Mesodermal cell (in vitro differentiated cells): ENCODE measurements around the gene DOC2B.

Experiments used
- H3K27ac ChIP-seq: 2 replicates; pipeline ENCODE4 v1.7.0; 2013; ENCODE audit warnings: mild to moderate bottlenecking, low read depth, low read length, moderate library complexity; ENCODE audit not compliant: severe bottlenecking
- H3K36me3 ChIP-seq: 2 replicates; pipeline ENCODE4 v1.7.1; 2013; ENCODE audit warnings: mild to moderate bottlenecking, low read length, moderate library complexity; ENCODE audit not compliant: control insufficient read depth, insufficient read depth
- H3K4me1 ChIP-seq: one replicate; pipeline ENCODE4 v1.7.1; 2013; ENCODE audit warnings: mild to moderate bottlenecking, low read length; ENCODE audit not compliant: insufficient read depth, control insufficient read depth, poor library complexity, severe bottlenecking
- H3K4me3 ChIP-seq: 2 replicates; pipeline ENCODE4 v1.7.0; 2013; ENCODE audit warnings: low read length, control low read depth, mild to moderate bottlenecking; ENCODE audit not compliant: insufficient read depth, poor library complexity, severe bottlenecking; ENCODE audit errors: extremely low read depth
- H3K9me3 ChIP-seq: 2 replicates; pipeline ENCODE4 v1.7.1; 2013; ENCODE audit warnings: mild to moderate bottlenecking, low read length, moderate library complexity; ENCODE audit not compliant: control insufficient read depth
- WGBS, 2 experiments: methylation state at CpG; one replicate each; pipeline ENCODE4 v1.1.5; 2013; ENCODE audit warnings: missing lambda C conversion rate in 2 of 2; ENCODE audit not compliant: insufficient coverage in 2 of 2; 5-methylcytosine and 5-hydroxymethylcytosine counted together

Gene DOC2B

GRCh38 chr17:149897-150584, 31.4 kb downstream of the DOC2B start:
- Histone ChIP-seq H3K27ac (no peak overlapping the region), H3K9me3 (no peaks in the 10 kb centered on the region), H3K4me3 (no peak overlapping the region), H3K4me1 (no peaks in the 10 kb centered on the region), H3K36me3 (no peaks in the 10 kb centered on the region)
- WGBS, 2 experiments: 80 to 89% methylated on average over 8 to 9 of the region's 9 CpGs

- Histone ChIP-seq H3K9me3 (no peaks in the 10 kb centered on the region), H3K4me1 (no peaks in the 10 kb centered on the region), H3K36me3 (no peaks in the 10 kb centered on the region), H3K27ac (no peak overlapping the region), H3K4me3 (no peak overlapping the region)
- WGBS, 2 experiments: 77 to 84% methylated on average over 3 to 6 of the region's 7 CpGs
Observed at GRCh38 chr17:149231-149630, 32.2 kb downstream of the DOC2B start.

GRCh38 chr17:148757-149156, 32.7 kb downstream of the DOC2B start:
- Histone ChIP-seq H3K27ac (no peak overlapping the region), H3K4me3 (no peak overlapping the region), H3K9me3 (no peaks in the 10 kb centered on the region), H3K4me1 (no peaks in the 10 kb centered on the region), H3K36me3 (no peaks in the 10 kb centered on the region)
- whole genome bisulfite sequencing, 2 experiments: 72 to 81% methylated on average over 8 to 10 of the region's 11 CpGs

GRCh38 chr17:147796-148740, 33.4 kb downstream of the DOC2B start:
- Histone ChIP-seq H3K4me3 (no peak overlapping the region), H3K9me3 (no peaks in the 10 kb centered on the region), H3K36me3 (no peaks in the 10 kb centered on the region), H3K27ac (no peak overlapping the region), H3K4me1 (no peaks in the 10 kb centered on the region)
- WGBS, 2 experiments: 88 to 90% methylated on average over 16 to 17 of the region's 17 CpGs

GRCh38 chr17:146983-147761, 34.3 kb downstream of the DOC2B start:
- Histone ChIP-seq H3K36me3 (no peaks in the 10 kb centered on the region), H3K9me3 (no peaks in the 10 kb centered on the region), H3K4me3 (no peak overlapping the region), H3K4me1 (no peaks in the 10 kb centered on the region), H3K27ac (no peak overlapping the region)
- WGBS, 2 experiments: 91 to 98% methylated on average over 15 to 24 of the region's 27 CpGs

GRCh38 chr17:146546-146945, 34.9 kb downstream of the DOC2B start:
- Histone ChIP-seq H3K4me1 (no peaks in the 10 kb centered on the region), H3K4me3 (no peak overlapping the region), H3K36me3 (no peaks in the 10 kb centered on the region), H3K27ac (no peak overlapping the region), H3K9me3 (no peaks in the 10 kb centered on the region)
- 81 to 84% methylated on average over 9 to 10 of the region's 10 CpGs for WGBS, 2 experiments

- Histone ChIP-seq H3K36me3 (no peaks in the 10 kb centered on the region), H3K9me3 (no peaks in the 10 kb centered on the region), H3K4me3 (no peak overlapping the region), H3K27ac (no peak overlapping the region), H3K4me1 (no peaks in the 10 kb centered on the region)
- WGBS, 2 experiments: 85 to 92% methylated on average over 11 to 14 of the region's 16 CpGs
Observed at GRCh38 chr17:145671-146541, 35.5 kb downstream of the DOC2B start.

GRCh38 chr17:144936-145670, 36.3 kb downstream of the DOC2B start:
- Histone ChIP-seq H3K27ac (no peak overlapping the region), H3K4me1 (no peaks in the 10 kb centered on the region), H3K4me3 (no peak overlapping the region), H3K36me3 (no peaks in the 10 kb centered on the region), H3K9me3 (no peaks in the 10 kb centered on the region)
- WGBS, 2 experiments: 71% methylated on average over 6 of the region's 7 CpGs

GRCh38 chr17:143785-144281, 37.6 kb downstream of the DOC2B start:
- no peak overlapping the region for H3K27ac ChIP-seq
- H3K9me3 ChIP-seq: no peaks in the 10 kb centered on the region
- no peaks in the 10 kb centered on the region for H3K4me1 ChIP-seq
- H3K4me3 ChIP-seq: no peak overlapping the region
- H3K36me3 ChIP-seq: no peaks in the 10 kb centered on the region
- WGBS, 2 experiments: 5 to 6% methylated on average over 35 to 41 of the region's 44 CpGs
